Progenitor cell of endocrine pancreas (in vitro differentiated cells): ENCODE measurements around the gene TWIST2. TPM values are rescaled to one million over a fixed set of nuclear protein-coding genes. Genes with fewer than 3 reads are reported as not detected.

ENCODE experiments used
- DNase-seq: peaks from one replicate; pipeline ENCODE4 v3.0.0; 2021; ENCODE audit warnings: low spot score; ENCODE audit not compliant: unreplicated experiment
- H3K27ac Mint-ChIP-seq: 2 replicates; pipeline ENCODE4 v1.8.0; 2021; ENCODE audit warnings: mild to moderate bottlenecking, moderate library complexity, mixed read lengths
- H3K27me3 Mint-ChIP-seq: 2 replicates; pipeline ENCODE4 v1.8.0; 2021; ENCODE audit warnings: mixed read lengths
- H3K36me3 Mint-ChIP-seq: 2 replicates; pipeline ENCODE4 v1.8.0; 2022; ENCODE audit warnings: mixed read lengths; ENCODE audit not compliant: insufficient read depth
- H3K4me1 Mint-ChIP-seq: 2 replicates; pipeline ENCODE4 v1.8.0; 2021; ENCODE audit warnings: low read depth, mixed read lengths
- H3K4me3 Mint-ChIP-seq: 2 replicates; pipeline ENCODE4 v1.8.0; 2021; ENCODE audit warnings: low read depth, mild to moderate bottlenecking, moderate library complexity, mixed read lengths
- H3K9me3 Mint-ChIP-seq: 2 replicates; pipeline ENCODE4 v1.8.0; 2021; ENCODE audit warnings: low read depth, mixed read lengths
- total RNA-seq: library from RNA; stranded (reverse); gene quantifications from 2 replicates; pipeline ENCODE4 v1.2.1, GENCODE V29; 2021
- TF ChIP-seq, protein P1 (sequence below): fragments of 200-600 bp; sonication (generic); IDR thresholded peaks from one replicate; pipeline ENCODE4 v1.5.0; 2021; ENCODE audit warnings: antibody characterized with exemption, mild to moderate bottlenecking; ENCODE audit not compliant: unreplicated experiment

TWIST2 gene
- total RNA-seq, 1 donor from 2014 or later = not detected

DNA sequence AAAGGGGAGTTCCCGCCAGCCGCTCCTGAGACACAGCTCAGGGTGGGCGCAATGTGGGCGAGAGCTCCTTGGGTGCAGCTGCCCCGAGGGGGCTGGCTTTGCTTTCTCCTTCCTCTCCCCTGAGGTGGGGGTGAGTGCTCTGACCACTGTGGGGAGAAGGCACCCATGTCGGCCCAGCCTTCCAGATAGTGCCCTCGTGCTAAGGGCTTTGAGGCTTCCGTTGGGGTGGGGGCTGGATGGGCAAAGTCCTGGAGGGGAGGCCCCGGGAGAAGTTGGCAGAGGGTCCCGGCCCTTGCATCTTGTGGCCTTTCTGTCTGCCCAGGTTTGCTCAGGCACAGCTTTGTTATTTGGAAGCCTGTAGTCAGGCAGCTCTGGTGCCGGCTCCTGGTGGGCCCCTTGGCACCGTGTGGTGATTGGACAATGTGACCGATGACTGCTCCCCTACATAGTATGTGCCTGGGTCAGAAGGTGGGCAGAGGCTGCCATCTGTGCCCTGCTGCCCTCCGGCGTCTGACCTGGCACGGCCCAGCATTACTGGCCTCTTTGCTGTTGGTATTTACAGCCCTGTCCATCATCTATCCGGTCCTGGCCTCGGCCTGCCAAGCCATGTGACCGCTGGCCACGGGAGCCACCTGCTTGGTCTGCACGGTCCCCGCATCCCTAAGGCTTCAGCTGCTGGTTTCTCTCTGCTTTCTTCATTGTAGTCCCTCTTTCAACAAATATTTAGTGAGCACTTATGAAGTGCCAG lies 50.8 kb downstream of the TWIST2 start:
- H3K4me1 Mint-ChIP-seq = peaks cover 2% of the 10 kb centered on the region
- no peak overlapping the region for H3K27ac Mint-ChIP-seq
- H3K9me3 Mint-ChIP-seq = no peaks in the 10 kb centered on the region
- no peak for DNase-seq
- H3K36me3 Mint-ChIP-seq = no peaks in the 10 kb centered on the region
- H3K4me3 Mint-ChIP-seq = no peak overlapping the region
- H3K27me3 Mint-ChIP-seq = peaks cover 27% of the 10 kb centered on the region
- TF ChIP-seq, protein P1, sequence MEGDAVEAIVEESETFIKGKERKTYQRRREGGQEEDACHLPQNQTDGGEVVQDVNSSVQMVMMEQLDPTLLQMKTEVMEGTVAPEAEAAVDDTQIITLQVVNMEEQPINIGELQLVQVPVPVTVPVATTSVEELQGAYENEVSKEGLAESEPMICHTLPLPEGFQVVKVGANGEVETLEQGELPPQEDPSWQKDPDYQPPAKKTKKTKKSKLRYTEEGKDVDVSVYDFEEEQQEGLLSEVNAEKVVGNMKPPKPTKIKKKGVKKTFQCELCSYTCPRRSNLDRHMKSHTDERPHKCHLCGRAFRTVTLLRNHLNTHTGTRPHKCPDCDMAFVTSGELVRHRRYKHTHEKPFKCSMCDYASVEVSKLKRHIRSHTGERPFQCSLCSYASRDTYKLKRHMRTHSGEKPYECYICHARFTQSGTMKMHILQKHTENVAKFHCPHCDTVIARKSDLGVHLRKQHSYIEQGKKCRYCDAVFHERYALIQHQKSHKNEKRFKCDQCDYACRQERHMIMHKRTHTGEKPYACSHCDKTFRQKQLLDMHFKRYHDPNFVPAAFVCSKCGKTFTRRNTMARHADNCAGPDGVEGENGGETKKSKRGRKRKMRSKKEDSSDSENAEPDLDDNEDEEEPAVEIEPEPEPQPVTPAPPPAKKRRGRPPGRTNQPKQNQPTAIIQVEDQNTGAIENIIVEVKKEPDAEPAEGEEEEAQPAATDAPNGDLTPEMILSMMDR = no peak

DNA sequence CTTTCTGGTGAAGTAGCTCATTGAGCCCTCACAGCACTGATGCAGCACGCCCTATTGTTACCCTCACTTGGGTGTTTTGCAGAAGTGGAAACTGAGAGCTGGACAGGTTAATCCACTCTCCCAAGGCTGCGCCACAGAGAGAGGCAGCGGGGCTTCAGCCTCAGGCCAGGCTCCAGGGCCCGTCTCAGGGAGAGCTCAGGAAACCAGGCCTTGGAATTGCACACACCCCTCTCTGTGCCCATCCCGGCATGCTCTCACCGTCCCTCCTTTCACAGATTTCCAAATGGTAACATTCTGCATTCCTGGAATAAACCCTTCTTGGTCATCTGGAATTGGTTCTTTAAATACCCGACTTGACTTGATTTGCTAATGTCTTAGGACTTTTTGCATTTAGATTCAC lies 51.5 kb downstream of the TWIST2 start:
- no peak for DNase-seq
- TF ChIP-seq, protein P1 = no peak
- Mint-ChIP-seq H3K4me1 (peaks cover 2% of the 10 kb centered on the region), H3K36me3 (no peaks in the 10 kb centered on the region), H3K9me3 (no peaks in the 10 kb centered on the region), H3K27me3 (peaks cover 27% of the 10 kb centered on the region), H3K4me3 (no peak overlapping the region), H3K27ac (no peak overlapping the region)

DNA sequence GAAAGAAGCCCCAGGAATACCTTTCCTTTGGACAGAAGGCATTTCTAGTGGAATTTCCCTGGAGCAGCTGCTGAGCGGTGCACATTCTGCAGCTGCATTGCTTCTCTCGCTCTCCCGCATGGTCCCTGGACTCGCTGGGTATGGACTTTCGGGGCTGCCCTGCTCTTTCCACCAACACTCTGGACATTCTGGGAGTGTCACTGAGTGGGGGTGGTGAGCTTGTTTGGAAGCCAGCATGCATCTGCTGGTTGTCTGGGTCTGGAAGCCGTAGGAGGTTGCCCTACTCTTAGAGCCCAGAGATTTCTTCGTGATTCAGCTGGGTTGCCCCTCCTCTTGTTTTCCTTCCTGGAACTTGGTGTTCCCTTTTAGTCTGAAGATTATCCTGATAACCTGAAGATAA lies 52.6 kb downstream of the TWIST2 start:
- Mint-ChIP-seq H3K27me3 (peaks cover 16% of the 10 kb centered on the region), H3K4me1 (no peaks in the 10 kb centered on the region), H3K4me3 (no peak overlapping the region), H3K27ac (no peak overlapping the region), H3K9me3 (no peaks in the 10 kb centered on the region), H3K36me3 (no peaks in the 10 kb centered on the region)
- no peak for DNase-seq
- TF ChIP-seq, protein P1 = no peak

DNA sequence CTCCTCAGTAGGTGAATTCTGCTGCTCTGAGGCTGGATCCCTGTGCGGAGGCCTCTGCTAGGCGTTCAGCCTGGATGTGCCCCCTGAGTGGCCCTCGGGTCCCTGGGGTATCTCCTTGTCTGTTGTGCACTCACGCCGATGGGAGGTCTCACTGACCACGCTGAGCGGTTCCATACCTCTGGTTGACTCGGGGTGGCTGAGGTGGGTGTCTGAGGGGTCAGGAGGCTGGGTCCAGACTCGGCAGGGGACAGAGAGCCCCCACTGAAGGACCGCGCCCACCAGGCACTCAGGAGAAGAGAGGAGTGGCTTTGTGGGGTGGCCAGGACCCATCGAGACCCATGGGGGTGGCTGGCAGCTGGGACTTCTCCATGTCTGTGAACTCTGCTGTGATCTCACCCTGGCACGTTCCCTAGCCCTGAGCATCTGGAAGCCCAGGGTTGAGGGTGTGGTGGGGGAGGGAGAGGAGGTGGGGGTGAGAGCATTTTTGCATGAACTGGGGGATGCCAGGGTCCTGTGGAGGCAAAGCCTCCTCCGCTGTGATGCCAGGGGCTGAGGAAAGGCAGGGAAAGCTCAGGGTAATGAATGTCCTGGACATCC lies 53.7 kb downstream of the TWIST2 start:
- H3K27me3 Mint-ChIP-seq = peaks cover 16% of the 10 kb centered on the region
- TF ChIP-seq, protein P1 = no peak
- DNase-seq = no peak
- no peak overlapping the region for H3K4me3 Mint-ChIP-seq
- no peaks in the 10 kb centered on the region for H3K36me3 Mint-ChIP-seq
- no peaks in the 10 kb centered on the region for H3K4me1 Mint-ChIP-seq
- no peak overlapping the region for H3K27ac Mint-ChIP-seq
- H3K9me3 Mint-ChIP-seq = no peaks in the 10 kb centered on the region

DNA sequence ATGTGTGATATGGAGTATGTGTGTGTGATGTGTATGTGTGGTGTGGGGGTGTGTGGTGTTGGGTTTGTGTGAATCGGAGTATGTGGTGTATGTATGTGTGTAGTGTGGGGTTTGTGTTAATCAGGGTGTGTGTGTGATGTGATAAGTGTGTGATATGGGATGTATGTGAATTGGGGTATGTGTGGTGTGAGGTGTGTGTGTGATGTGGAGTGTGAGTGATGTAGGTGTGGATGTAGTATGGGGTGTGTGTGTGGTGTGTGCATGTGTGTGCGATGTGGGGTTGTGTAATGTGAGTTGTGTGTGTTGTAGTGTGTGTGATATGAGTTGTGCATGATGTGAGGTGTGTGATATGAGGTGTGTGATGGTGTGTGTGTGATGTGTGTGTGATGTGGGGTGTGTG lies 54.4 kb downstream of the TWIST2 start:
- DNase-seq = no peak
- no peaks in the 10 kb centered on the region for H3K36me3 Mint-ChIP-seq
- H3K4me3 Mint-ChIP-seq = no peak overlapping the region
- H3K27ac Mint-ChIP-seq = no peak overlapping the region
- no peaks in the 10 kb centered on the region for H3K4me1 Mint-ChIP-seq
- TF ChIP-seq, protein P1 = no peak
- no peaks in the 10 kb centered on the region for H3K9me3 Mint-ChIP-seq
- H3K27me3 Mint-ChIP-seq = peaks cover 12% of the 10 kb centered on the region
